GM21786 (cell line): ENCODE data around the gene NUDT16L1.

ENCODE experiments used
- ATAC-seq: cut with Tn5 transposase; IDR thresholded peaks from one replicate; pipeline ENCODE4 v1.9.1; 2021; ENCODE audit not compliant: unreplicated experiment

NUDT16L1 gene

DNA sequence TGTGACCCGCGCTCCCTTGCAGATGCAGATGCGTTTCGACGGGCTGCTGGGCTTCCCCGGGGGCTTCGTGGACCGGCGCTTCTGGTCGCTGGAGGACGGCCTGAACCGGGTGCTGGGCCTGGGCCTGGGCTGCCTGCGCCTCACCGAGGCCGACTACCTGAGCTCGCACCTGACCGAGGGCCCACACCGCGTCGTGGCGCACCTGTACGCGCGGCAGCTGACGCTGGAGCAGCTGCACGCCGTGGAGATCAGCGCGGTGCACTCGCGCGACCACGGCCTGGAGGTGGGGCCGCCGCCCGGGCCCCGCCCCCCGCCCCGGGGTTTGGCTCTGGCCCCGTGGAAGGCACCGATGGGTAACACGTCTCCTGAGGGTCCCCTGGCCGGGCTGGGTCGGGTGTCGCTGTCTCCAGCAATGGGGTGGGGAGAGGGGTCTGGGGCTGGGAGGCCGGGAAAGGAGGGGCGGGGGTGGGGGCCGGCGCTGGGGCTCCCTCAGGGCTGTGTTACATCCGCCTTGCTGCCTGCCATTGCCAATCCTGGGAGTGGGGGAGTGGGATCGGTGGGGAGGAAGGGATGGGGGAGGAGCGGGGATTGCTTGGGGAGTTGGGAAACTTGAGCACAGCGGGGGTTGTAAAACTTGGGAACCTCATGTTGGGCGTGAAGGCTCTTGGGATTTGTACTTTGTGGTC, 737 bp downstream of the NUDT16L1 start:
- ATAC-seq = peak; percentile 3

DNA sequence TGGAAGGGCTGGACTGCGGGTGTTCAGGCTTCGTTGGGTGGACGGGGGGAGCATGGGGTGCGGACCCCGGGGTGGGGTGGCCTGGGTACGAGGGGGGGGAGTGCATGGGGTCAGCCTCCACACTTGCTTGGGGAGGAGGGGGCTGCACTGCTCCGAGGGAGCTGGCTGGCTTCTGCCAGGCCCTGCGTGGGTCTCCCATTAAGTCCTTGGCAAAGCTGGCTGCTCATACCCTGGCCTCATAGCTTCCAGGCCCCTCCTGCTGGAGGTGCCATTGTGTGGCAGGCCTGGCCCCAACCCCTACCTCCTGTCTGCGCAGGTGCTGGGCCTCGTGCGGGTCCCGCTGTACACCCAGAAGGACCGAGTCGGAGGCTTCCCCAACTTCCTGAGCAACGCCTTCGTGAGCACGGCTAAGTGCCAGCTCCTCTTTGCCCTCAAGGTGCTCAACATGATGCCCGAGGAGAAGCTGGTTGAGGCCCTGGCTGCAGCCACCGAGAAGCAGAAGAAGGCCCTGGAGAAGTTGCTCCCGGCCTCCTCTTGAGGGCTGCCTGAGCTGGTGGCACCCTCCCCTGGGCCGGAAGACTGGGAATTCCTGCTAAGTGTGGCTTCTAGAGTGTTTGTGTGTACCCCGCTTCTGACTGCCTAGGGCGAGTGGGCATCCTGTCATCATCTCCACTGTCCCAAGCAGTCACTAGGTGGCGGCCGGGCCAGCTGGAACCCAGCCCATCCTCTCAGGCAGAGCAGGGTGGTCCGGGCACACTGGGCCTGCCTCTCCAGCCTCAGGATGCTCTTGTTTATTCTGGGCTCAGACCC, 1.5 kb downstream of the NUDT16L1 start:
- ATAC-seq = no peak

DNA sequence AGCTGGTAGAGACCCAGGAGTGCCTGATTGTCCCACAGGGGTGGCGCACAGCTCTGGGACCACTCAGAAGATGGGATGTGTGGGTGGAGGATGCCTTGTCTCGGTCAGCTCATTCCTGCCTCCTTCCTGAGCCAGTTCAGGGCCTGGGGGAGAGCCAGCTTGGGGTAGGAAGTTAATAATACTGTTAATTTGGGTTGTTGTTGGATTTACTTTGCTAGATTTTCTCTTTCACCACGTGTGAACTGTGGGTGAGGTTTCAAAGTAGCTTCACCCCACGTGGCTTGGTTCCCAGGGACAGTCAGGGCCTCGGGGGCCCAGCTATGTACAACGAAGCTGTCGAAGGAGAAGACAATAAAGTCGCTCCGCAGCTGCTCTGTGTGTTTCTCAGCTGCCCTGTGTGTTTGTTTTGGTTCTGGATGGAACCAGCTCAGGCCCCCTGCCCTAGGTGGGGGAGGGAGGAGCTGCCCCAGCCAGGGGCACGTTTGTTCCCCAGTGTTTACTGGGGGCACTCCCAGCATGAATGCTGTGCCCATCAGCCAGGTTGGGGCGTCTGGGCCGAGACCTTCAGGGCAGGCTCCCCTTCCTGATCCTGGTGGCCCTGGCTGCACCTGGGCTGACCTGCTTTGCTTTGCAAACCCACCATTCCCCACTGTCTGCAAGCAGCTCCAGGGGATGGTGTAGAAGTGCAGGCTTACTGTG, 2.3 kb downstream of the NUDT16L1 start:
- no peak for ATAC-seq

DNA sequence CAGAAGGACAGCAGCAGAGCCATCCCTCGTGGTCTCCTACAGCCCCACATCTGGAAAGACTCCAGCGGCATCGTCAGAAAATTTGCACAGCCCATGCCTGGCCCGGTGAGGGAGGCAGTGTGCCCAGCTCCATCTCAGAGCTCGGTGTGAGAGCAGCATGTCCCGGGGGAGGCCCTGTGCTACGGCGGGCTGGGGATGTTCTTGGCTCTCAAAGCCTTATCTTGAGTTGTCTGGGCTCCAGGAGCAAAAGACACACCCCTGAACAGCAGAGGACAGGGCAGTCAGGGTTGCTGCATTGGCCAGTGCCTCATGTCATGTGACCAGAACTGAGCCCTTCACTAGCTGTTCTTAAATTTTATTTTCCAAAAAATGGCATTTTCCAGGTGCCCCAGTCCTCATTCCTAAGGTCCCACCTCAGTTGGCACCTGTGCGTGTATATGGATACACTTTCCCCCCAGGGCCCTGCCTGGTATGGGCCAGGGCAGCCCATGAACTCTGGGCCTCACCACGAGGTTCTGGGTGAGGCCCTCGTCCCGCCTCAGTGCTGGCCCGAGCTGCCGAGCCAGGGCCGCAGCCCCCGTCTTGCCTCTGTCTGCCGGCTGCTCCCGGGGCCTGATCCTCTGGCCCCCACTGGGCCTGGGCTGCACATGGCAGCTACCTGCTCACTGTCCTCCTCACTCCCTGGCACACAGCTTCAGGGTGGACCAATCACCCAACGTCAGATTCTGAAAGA, 3.0 kb downstream of the NUDT16L1 start:
- ATAC-seq = no peak

DNA sequence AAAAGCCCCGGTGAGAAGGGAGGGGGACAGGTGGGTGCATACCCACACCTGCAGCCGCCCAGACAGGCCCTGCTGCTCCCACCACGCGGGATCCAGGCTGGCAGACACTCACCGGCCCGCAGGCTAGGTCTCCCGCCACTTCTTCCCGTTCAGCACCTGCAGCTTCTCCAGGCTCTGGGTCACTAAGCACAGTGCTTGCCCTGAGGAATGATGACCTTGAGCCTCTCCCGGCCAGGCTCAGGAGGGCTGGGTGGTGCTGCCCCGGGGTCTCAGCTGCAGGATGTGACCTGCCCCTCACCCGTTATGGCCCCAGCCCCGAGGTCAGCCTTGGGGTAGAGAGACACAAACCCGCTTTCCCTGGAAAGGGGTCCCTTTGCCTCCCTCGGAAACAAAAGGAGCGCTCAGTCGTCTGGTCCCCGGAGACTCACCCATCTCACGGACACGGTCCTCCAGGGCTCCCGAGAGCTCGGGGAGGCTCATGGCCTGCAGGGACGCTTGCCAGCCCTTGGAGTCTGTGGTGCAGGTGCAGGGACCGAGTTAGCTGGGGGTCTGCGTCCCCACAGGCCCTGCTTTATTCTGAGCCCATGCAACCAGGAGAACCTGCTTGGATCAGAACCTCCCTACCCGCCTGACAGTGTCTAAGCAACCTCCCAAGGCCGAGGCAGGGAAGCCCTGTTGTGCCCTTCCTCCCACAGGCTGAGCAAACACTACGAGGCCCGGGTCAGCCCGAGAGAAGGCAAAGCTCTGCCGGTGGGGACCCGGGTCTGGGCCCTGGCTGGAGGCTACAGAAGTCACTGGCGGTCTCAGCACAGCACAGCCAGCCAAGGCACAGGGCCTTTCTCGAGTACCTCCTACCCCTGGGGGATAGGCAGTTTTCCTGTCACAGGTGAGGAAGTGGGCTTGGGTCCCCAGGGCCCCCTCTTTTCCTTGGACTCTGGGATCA, 3.8 kb downstream of the NUDT16L1 start:
- no peak for ATAC-seq

DNA sequence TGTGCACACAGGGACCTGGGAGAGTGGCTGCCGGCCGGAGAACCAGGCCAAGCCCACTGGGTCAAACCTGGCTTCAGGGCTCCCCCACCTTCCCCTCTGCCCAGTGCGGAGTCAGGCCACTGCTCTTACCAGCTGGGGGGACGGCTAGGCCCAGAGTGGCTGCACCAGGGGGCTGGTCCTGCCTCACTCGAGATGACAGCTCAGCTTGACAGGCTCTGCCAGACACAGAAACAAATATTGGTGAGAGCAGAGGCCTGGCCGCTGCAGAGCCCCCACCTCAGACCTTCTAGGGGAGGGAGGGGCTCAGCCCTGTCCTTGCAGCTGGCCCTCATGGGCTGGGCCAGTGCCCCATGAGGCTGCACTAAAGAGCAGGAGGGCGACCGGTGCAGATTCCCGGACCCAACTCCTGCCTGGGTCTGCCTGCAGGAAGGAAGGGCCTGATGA, 4.5 kb downstream of the NUDT16L1 start:
- no peak for ATAC-seq

DNA sequence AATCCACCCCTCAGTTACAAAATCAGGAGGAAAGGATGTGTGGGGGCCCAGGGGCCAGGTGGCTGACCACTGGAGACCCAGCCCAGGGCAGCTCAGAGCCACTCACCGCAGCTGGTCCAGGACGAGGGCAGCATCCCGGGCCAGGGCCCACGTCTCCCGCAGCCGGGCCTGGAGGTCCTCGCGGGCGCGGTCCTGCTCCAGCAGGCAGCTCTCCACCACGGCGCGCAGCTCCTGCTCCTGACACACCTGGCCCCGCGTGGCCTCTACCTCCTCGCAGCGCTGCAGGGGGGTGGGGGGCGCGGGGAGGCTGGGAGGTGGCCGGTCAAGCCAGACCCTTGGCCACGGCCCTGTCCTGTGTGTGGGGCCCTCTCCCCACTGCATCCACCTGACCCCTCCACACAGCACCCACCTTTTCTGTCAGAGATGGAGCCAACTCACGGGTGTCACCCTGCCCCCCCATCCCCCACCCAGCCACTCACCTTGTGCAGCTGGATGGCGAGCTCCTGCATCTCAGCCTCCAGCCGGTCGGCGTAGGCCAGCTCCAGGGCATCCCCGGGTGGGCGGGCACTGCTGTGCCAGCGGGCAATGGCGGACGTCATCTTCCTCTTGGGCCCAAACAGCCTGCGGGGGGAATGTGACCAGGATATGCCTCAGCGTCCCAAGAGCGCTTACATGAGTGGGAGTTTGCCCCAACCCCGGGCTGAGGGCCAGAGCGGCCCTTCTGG, 5.1 kb downstream of the NUDT16L1 start:
- ATAC-seq = no peak

DNA sequence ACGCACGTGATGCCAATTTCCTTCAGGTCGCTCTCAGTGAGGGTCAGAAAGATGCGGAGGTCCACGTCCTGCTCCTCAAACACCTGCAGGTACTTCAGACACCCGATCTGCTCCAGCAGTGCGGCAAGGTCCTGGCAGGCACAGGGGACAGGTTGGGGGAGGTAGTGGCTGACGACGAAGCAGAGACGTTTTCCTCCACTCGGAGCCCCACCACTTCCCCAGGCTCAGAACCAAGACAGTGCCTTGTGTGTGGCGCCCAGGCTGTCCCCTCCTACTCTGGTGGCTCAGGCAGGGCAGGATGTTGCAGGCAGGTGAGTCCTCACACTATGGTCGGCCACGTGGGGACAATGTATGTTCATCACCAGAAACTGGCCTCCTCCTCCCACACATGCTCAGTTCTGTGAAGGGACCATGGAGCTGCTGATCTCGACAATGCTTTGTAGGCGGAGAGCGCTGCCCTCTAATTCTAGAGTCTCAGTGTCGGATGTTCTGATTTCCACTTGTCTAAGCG, 5.7 kb downstream of the NUDT16L1 start:
- ATAC-seq = no peak

DNA sequence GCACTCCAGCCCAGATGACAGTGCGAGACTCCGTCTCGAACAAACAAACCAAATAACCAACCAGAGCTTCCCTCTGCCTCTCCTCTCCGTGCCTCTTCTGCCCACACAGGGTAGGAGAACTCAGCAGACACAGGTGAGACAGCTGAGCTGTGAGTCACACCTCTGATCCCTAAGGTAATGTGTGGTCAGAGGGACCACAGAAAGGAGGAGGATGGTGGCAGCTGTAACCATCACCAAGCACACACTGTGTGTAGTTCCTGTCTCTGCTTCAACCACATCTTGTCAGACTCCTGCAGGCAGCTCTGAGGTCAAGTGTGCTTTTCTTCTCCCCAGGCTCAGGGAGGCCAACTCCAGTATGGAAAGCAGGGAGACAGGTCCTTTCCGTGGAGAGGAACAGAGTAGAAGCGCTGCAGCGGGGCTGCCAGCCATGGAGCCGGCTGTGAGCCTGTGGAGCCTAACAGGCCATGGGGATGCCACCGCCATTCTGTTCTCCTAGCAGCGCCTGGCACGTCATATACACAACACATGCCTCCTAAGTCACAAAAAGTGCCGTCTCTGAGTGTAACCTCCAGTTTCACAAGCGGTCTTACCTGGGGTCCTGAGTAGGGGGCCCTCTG, 7.1 kb downstream of the NUDT16L1 start:
- no peak for ATAC-seq

DNA sequence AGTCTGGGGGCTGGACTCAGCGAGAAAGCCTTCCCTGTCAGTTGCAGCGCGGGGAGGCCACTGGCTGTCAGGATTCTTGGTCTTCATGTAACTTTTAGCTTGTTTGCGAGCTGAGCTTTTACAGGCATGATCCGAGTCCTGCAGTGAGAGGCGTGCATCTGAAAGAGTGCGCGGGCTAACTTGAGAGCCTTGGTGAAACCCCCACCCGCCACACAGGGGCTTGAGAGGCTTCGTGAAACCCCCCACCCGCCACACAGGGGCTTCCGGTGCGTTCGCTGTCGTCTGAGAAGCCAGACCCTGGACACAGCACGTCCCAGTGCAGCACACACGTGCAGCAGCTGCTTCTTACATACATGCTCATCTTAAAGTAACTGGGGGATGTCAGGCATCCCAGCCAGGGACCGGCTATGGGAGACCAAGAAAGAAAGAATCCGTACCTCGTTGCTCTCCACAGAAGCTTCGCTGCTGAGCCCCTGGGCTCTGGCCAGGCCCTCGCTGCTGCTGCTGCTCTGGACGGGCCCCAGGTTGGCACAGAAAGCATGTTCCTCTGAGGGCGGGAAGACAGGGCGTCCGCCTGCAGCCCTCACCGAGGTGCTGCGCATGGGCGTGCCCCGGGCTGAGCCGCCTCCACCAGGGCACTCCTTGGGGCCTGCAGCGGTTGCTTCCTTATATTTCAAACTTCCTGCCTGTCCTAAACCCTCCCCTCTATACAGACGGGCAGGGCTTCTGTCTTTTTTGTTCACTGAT, 7.8 kb downstream of the NUDT16L1 start:
- no peak for ATAC-seq

DNA sequence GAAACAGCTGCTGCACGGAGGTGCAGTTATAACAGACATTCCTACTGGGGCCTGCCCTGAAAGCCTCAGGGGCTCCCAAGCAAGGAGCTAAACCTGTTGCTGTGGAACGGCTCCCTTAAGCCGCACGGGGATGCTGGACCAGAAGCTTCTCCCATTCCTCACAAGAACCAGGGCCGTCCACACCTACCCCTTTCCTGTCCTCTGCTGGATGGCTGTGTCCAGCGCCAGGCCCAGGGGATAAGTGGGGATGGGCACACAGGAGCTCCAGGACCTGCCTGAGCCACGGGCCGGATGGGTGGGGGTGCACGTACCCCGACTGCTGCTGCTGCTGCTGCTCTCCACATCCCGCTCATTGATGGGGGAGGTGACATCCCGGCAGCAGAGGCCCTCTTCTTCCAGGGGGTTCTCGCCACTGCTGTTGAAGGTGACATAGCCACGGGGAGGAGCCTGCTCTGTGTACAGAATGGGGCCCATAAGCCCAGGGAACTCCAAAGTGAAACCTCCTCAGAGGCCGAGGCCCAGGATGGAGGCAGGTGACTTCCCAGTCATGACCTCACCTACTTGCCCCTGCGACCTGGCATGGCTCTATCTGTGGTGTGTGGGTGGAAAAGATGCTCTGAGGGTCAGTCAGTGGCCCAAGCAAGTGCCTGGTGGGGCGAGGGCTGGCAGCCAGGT, 8.6 kb downstream of the NUDT16L1 start:
- ATAC-seq = no peak

DNA sequence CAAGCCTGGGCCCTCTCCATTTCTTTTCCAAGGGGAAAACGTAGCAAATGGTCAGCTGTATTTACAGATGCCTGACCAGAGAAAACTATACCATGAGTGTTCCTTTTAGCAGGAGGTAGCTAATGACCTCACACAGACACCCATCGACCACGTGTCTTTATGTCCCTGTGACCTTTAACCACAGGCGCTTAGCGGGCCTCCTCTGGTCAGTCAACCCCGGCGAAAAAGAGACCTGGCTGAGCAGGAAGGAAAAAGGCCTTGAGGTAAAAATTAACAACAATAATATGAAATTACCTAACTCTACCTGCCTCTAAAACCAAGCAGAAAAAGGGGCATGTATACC, 9.1 kb downstream of the NUDT16L1 start:
- no peak for ATAC-seq

DNA sequence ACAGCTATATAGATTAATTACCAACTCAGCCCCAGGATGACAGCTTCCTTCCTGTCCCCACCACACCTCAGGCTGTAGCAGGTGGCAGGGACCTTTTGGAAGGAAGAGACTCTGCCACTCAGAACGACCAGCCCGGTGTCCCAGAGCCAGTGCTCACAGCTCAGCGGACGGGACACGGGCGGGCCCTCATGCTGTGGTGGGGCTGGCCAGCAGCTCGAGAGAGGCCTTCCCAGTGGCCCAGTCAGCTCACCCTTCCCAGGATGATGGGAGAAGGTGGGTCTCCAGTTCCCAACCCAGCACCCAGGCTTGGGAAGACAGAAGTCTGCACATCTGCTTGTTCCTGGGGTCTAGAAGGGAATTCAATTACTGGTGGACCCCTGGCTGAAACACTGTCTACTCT, 10.5 kb downstream of the NUDT16L1 start:
- ATAC-seq = no peak

DNA sequence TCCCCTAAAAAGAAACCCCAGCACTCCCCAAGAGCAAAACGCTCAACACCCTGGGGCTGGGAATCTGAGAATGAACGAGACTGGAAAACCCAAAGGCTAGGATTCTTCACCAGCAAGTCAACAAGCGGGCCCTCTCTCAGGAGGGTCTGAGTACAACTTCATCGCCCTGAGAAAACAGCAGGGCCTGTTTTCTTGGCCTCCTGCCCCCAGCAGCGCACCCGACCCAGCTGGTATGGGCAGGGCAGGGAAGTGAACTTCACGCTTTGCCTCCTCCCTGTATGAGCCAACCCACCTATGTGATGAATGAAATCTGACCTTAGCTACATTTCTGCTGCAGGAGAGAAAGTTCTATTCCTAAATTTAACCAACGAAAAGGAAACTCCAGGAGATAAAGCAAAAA, 11.1 kb downstream of the NUDT16L1 start:
- no peak for ATAC-seq

DNA sequence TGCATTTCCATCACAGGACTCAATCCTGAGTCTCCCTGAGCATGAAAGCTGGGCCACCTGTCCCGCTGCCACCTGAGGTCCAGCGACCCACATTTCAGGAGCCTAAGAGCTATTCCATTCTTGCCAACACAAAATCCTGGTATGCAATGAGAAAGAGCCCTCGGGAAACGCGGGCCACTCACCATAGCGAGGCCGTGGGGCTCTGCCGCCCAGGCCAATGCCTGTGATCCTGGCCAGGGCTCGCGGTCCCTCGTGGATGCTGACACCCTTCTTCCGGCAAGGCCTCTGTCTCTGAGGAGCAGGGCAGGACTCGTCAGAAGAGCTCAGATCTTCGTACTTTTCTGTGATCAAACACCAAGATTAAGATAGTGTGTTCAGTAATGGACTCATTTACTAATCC, 11.6 kb downstream of the NUDT16L1 start:
- ATAC-seq = no peak

DNA sequence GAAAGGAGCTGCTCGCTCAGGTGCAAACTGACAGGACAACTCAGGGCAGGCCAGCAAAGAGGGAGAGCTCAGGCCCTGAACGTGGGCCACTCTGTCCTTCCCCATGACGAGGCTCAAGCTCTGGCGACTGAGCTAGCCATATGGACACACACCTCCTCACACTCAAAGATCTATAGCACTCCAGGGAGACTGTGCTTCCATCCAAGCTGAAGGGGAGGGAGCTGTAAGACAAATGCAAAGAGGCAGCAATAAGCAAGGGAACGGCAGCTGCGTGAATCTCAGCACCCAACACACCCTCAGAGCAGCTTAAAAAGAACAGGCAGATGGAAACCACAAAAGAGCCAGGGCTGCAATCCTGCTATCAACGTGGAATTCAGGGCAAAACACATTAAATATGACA, 13.5 kb downstream of the NUDT16L1 start:
- ATAC-seq = no peak

DNA sequence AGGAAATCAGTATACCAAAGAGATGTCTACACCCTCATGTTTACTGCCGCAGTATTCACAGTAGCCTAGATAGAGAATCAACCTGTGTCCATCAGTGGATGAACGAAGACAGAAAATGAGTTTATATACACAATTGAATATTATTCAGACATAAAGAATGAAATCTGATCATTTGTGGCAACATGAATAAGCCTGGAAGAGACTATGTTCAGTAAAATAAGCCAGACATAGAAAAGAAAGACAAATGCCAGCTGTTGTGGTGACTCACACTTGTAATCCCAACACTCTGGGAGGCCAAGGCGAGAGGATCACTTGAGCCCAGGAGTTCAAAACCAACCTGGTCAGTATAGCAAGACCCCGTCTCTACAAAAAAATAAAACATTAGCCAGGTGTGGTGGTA, 16.1 kb downstream of the NUDT16L1 start:
- no peak for ATAC-seq
